DOHH2 (cell line): ENCODE measurements around the gene CDV3.

Experiments used
- CTCF ChIP-seq: fragments of 200-600 bp; sonication (generic); IDR thresholded peaks from one replicate; pipeline ENCODE4 v1.5.1; 2014; ENCODE audit warnings: antibody characterized with exemption, mild to moderate bottlenecking, low read depth, low read length; ENCODE audit not compliant: poor library complexity, severe bottlenecking
- EZH2phosphoT487 ChIP-seq: fragments of 200-600 bp; sonication (generic); IDR thresholded peaks from 2 replicates; pipeline ENCODE4 v1.6.1; 2017; ENCODE audit warnings: borderline replicate concordance, mild to moderate bottlenecking, antibody characterized with exemption, low read length, moderate library complexity, mixed read lengths

GRCh38 chr3:133547432-133548041 lies 25.9 kb upstream of the CDV3 start:
- TF ChIP-seq EZH2phosphoT487 (no peak), CTCF (no peak)
